NB4 (cell line): ENCODE results near the gene PANK2.

Source experiments
- DNase-seq: peaks from one replicate; pipeline ENCODE4 v3.0.0; 2010; ENCODE audit warnings: low read depth
- H3K4me3 ChIP-seq: one replicate; pipeline ENCODE4 v1.5.1; 2011; ENCODE audit warnings: mild to moderate bottlenecking, low read depth, low read length, moderate library complexity
- MYC ChIP-seq: IDR thresholded peaks from 2 replicates; pipeline ENCODE4 v1.6.1; 2011; ENCODE audit warnings: low read depth, low read length
- POLR2A ChIP-seq: IDR thresholded peaks from 2 replicates; pipeline ENCODE4 v1.6.1; 2011; ENCODE audit warnings: mild to moderate bottlenecking; ENCODE audit not compliant: insufficient read length; ENCODE audit errors: extremely low read depth
- TF ChIP-seq, protein P1 (sequence below): IDR thresholded peaks from 2 replicates; pipeline ENCODE4 v1.6.1; 2011; ENCODE audit warnings: low read depth, low read length
- TF ChIP-seq, protein P2 (sequence below): IDR thresholded peaks from one replicate; pipeline ENCODE4 v1.5.1; 2012; ENCODE audit warnings: low read depth, low read length

The PANK2 gene

GRCh38 chr20:3861191-3861590, 28.0 kb upstream of the PANK2 start:
- H3K4me3 ChIP-seq, result no peak overlapping the region
- TF ChIP-seq, protein P1, sequence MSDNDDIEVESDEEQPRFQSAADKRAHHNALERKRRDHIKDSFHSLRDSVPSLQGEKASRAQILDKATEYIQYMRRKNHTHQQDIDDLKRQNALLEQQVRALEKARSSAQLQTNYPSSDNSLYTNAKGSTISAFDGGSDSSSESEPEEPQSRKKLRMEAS, result no peak
- TF ChIP-seq, protein P2, sequence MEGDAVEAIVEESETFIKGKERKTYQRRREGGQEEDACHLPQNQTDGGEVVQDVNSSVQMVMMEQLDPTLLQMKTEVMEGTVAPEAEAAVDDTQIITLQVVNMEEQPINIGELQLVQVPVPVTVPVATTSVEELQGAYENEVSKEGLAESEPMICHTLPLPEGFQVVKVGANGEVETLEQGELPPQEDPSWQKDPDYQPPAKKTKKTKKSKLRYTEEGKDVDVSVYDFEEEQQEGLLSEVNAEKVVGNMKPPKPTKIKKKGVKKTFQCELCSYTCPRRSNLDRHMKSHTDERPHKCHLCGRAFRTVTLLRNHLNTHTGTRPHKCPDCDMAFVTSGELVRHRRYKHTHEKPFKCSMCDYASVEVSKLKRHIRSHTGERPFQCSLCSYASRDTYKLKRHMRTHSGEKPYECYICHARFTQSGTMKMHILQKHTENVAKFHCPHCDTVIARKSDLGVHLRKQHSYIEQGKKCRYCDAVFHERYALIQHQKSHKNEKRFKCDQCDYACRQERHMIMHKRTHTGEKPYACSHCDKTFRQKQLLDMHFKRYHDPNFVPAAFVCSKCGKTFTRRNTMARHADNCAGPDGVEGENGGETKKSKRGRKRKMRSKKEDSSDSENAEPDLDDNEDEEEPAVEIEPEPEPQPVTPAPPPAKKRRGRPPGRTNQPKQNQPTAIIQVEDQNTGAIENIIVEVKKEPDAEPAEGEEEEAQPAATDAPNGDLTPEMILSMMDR, result no peak
- TF ChIP-seq MYC (no peak), POLR2A (no peak)
- no peak for DNase-seq

- DNase-seq, result no peak
- TF ChIP-seq, protein P1, result no peak
- no peak for TF ChIP-seq POLR2A
- no peak for TF ChIP-seq MYC
- TF ChIP-seq, protein P2, result no peak
- H3K4me3 ChIP-seq, result no peak overlapping the region
Measured at GRCh38 chr20:3862333-3862732, 26.9 kb upstream of the PANK2 start.

GRCh38 chr20:3863317-3863716, 25.9 kb upstream of the PANK2 start:
- no peak for TF ChIP-seq POLR2A
- TF ChIP-seq, protein P2, result no peak
- no peak for TF ChIP-seq MYC
- TF ChIP-seq, protein P1, result no peak
- peak; percentile 34 for DNase-seq
- H3K4me3 ChIP-seq, result no peak overlapping the region

DNA sequence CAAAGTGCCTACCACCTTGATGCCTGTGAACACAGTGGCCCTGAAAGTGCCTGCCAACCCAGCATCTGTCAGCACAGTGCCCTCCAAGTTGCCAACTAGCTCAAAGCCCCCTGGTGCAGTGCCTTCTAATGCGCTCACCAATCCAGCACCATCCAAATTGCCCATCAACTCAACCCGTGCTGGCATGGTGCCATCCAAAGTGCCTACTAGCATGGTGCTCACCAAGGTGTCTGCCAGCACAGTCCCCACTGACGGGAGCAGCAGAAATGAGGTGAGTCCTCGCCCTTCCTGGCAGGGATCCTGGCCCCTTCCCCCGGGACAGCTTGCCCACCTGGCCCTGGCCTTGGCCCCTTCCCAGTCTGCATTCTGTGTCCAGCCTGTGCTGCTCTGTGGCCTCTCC, 24.7 kb upstream of the PANK2 start:
- DNase-seq, result no peak
- TF ChIP-seq, protein P2, result no peak
- TF ChIP-seq MYC (no peak), POLR2A (no peak)
- TF ChIP-seq, protein P1, result no peak
- H3K4me3 ChIP-seq, result no peak overlapping the region

GRCh38 chr20:3865152-3865886, 23.9 kb upstream of the PANK2 start:
- H3K4me3 ChIP-seq, result no peak overlapping the region
- no peak for DNase-seq
- no peak for TF ChIP-seq MYC
- TF ChIP-seq, protein P2, result no peak
- no peak for TF ChIP-seq POLR2A
- TF ChIP-seq, protein P1, result no peak
